ENCODE results near the gene WDFY2. TPM values are rescaled to one million over a fixed set of nuclear protein-coding genes. Genes with fewer than 3 reads are reported as not detected.
"Not testable (repeated sequence)": the region's sequence is repeated elsewhere in the genome, so short reads cannot be mapped to it uniquely, and the experiment has no call there.

WDFY2 gene
- 10 to 100 TPM in 1 of 6 donors, 1 to 10 TPM in 5; 7.6 to 13.6 (median 8.0) TPM for polyA plus RNA-seq (ENCODE audit: low read depth in 6 of 6)

GRCh38 chr13:51583875-51584730, at the start of gene WDFY2:
WDFY2 (plus strand) TSS chr13:51584462; CDS start chr13:51584688, 226 bp downstream.
- peaks cover 0 to 2% of the 10 kb centered on the region in 2 donors for H3K36me3 Mint-ChIP-seq
- peak within 1 kb of the TSS; percentile 91 to 100 (median 100) for H3K4me3 Mint-ChIP-seq
- peak within 1 kb of the TSS; percentile 91 to 100 (median 99) for H3K27ac Mint-ChIP-seq
- no peaks in the 10 kb centered on the region for H3K27me3 Mint-ChIP-seq
- peaks cover 31 to 39% (median 32%) of the 10 kb centered on the region in 3 donors for H3K4me1 Mint-ChIP-seq
- DNase-seq (peak; percentile 99), ATAC-seq (ENCODE audit: low read depth in 2 of 2) (peak; percentile 71 to 72)
- H3K9me3 Mint-ChIP-seq, result no peaks in the 10 kb centered on the region

DNA sequence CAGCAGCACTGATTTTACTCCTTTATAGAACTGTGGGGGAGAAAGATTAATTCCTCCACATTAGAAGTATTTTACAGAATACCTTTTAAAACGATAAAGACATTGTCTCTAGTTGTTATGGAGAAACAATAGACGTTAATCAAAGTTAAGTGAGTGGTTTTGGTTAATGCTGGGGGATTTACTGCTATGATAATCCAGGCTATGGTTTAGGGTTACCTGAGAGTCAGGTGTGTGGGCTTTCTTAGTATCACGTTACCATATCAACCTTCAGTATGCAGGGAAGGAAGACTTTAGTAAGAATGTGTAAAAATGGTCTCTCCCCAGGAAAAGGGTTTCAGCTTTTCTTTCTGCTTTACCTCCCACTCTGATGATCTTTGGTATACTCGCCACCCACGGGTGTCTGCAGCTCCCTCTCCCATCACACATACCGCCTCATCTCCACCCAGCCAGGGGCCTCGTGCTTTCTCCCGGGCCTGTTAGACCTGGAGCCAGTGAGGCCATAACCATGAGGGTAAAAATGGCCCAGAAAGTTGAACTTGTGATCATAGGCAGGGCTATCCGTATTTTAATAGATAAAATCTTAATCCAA, 45.6 kb upstream of the WDFY2 start:
- Mint-ChIP-seq H3K4me3 (no peak overlapping the region), H3K36me3 (no peaks in the 10 kb centered on the region), H3K4me1 (peaks cover 9 to 16% (median 12%) of the 10 kb centered on the region in 3 donors), H3K9me3 (no peaks in the 10 kb centered on the region), H3K27me3 (peaks cover 0 to 7% (median 0%) of the 10 kb centered on the region in 3 donors), H3K27ac (no peak overlapping the region)
- DNase-seq (no peak), ATAC-seq (ENCODE audit: low read depth in 2 of 2) (no peak)

DNA sequence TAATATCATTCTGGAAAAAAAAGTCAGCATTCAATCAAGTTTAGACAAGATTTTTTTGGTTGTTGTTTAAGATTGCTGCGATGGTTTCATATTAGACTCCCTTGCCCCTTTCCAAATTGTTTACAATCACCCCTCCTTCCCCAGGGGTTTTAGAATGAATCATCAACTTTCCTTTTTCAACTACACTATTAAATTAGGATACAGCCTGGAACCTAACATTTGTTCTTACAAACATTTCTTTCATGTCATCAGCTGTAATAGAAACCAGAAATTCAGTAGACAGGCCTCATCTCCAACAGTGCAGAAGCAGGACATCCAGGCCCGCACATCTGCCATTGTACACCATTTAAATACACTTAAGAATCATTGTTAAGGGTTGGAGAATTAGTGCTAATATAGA, 44.4 kb upstream of the WDFY2 start:
- Mint-ChIP-seq H3K4me1 (peaks cover 0 to 5% (median under 1%) of the 10 kb centered on the region in 3 donors), H3K36me3 (no peaks in the 10 kb centered on the region), H3K27me3 (peaks cover 0 to 7% (median 0%) of the 10 kb centered on the region in 3 donors), H3K9me3 (no peaks in the 10 kb centered on the region), H3K27ac (no peak overlapping the region), H3K4me3 (no peak overlapping the region)
- ATAC-seq (ENCODE audit: low read depth in 2 of 2) (no peak), DNase-seq (no peak)

DNA sequence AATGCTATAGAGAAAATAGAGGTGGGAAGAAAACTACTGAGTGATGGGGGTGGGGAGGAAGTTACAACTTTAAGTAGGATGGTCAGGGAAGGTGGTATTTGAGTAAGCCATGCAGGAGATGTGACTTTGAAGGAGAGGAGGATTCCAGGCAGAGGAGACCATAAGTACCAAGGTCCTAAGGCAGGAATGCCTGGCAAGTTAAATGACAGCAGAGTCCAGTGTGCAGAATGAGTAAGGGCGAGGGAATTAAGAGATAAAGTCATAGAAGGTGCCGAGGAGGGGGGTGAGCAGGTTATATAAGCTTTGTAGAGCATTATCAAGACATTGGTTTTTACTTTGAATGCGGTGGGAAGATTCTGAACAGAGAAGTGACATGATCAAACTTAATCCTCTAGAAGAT, 43.2 kb upstream of the WDFY2 start:
- H3K27ac Mint-ChIP-seq, result peak overlapping the region in 2 of 6 donors; percentile 1 to 41
- no peaks in the 10 kb centered on the region for H3K36me3 Mint-ChIP-seq
- peaks cover 0 to 7% (median 0%) of the 10 kb centered on the region in 3 donors for H3K27me3 Mint-ChIP-seq
- no peak overlapping the region for H3K4me3 Mint-ChIP-seq
- DNase-seq (no peak), ATAC-seq (ENCODE audit: low read depth in 2 of 2) (no peak)
- peaks cover 0 to 3% (median 0%) of the 10 kb centered on the region in 7 donors for H3K9me3 Mint-ChIP-seq
- H3K4me1 Mint-ChIP-seq, result peaks cover 0 to 5% (median 0%) of the 10 kb centered on the region in 3 donors

DNA sequence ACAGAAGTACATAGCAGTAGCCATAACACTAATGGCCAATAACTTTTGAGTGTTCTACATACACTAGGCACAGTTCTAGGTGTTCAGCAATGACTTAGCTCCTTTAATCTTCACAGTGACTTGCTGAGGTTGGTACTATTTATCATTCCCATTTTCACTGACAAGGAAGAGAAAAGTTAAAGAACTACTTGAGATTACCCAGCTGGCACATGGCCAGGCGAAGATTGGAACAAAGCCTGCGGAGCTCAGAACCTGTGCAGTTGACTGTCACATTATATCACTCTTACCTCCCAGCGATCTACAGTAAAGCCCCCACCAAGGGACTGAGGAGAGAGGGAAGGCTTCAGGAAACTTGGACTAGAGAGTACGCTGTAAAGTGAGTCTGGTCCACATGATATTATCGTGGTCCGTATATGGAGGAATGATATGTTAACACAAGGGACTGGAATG, 42.4 kb upstream of the WDFY2 start:
- Mint-ChIP-seq H3K27ac (no peak overlapping the region), H3K4me3 (no peak overlapping the region), H3K4me1 (peaks cover 0 to 5% (median 0%) of the 10 kb centered on the region in 3 donors), H3K27me3 (peaks cover 0 to 7% (median 0%) of the 10 kb centered on the region in 3 donors), H3K9me3 (peaks cover 0 to 3% (median 0%) of the 10 kb centered on the region in 7 donors), H3K36me3 (no peaks in the 10 kb centered on the region)
- ATAC-seq (ENCODE audit: low read depth in 2 of 2) (no peak), DNase-seq (no peak)

DNA sequence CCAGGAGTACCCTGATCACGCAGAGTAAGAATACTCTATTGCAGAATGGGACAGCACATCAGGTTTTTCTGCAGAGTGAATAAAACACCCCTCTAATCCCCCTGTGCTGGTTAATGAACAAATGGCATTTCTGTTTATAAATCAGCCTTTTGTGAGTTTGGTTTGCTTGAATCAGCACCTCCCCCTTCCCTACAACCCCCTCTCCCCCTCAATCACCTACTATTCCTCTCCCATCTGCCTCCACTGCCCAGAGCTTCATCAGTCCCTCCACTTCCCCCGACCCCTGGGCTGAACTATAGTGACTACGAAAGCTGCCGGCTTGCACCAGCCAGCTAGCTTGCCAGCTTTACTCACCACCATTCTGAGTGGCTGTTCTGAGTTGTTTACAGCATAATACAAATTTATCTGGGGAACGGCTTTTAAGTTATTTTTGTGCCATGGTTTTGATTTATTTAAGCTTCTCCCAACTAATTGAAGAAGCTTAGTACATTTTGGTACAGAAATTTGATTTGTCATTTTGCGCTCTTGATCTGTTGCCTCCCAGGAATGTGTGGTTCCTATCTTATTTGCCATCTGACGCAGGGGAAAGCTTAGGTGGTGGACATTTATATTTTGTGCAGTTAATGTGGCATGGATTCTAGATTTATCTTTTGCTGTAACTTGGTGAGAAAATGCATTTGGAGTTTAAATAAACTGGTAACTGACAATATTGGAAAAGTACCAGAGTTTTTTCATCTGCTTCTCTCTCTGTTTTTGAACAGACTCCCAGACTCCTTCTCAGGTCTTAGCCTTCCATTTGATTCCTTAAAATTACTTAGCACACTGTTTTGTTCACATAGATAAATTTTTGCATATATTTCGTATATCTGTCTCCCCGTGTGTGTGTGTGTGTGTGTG, 41.7 kb upstream of the WDFY2 start:
- Mint-ChIP-seq H3K4me3 (no peak overlapping the region), H3K4me1 (peaks cover 0 to 5% (median 0%) of the 10 kb centered on the region in 3 donors), H3K36me3 (no peaks in the 10 kb centered on the region), H3K9me3 (peaks cover 0 to 3% (median 0%) of the 10 kb centered on the region in 7 donors), H3K27ac (peak overlapping the region in 1 of 6 donors; percentile 73), H3K27me3 (peaks cover 0 to 7% (median 0%) of the 10 kb centered on the region in 3 donors)
- DNase-seq, result no peak
- ATAC-seq (ENCODE audit: low read depth in 2 of 2), result no peak

- H3K36me3 Mint-ChIP-seq; H3K4me3 Mint-ChIP-seq; DNase-seq; ATAC-seq (ENCODE audit: low read depth in 2 of 2); H3K27me3 Mint-ChIP-seq; H3K9me3 Mint-ChIP-seq; H3K27ac Mint-ChIP-seq; H3K4me1 Mint-ChIP-seq: not testable (repeated sequence)
Measured at GRCh38 chr13:51545446-51545845, 38.8 kb upstream of the WDFY2 start.

- Mint-ChIP-seq H3K9me3 (peaks cover 0 to 3% (median 0%) of the 10 kb centered on the region in 7 donors), H3K27ac (no peak overlapping the region), H3K36me3 (no peaks in the 10 kb centered on the region), H3K4me3 (no peak overlapping the region), H3K4me1 (peaks cover 7 to 13% (median 9%) of the 10 kb centered on the region in 3 donors), H3K27me3 (peaks cover 0 to 4% (median 0%) of the 10 kb centered on the region in 3 donors)
- DNase-seq, result no peak
- no peak for ATAC-seq (ENCODE audit: low read depth in 2 of 2)
Measured at GRCh38 chr13:51547425-51548176, 36.7 kb upstream of the WDFY2 start.

DNA sequence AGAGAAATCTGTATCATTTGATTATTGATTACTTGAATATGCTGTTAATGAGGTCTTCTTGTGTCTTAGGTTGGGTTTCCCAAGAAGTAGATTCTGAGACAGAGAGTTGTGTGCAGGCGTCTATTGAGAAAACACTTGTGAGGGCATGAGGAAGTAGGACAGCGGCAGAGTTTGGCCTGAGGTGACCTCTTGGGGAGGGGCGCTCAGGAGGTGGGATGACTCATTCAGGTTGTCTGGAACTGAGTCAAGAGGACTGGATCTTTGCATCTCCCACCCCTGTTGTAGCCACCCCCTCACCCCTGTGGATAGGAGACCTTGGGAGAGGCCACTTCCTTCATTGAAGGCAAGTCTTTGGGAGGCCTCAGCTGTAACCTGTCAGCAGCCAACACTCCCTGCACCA, 35.2 kb upstream of the WDFY2 start:
- Mint-ChIP-seq H3K9me3 (peaks cover 0 to 3% (median 0%) of the 10 kb centered on the region in 7 donors), H3K27ac (no peak overlapping the region), H3K36me3 (no peaks in the 10 kb centered on the region), H3K4me3 (no peak overlapping the region), H3K27me3 (no peaks in the 10 kb centered on the region), H3K4me1 (peaks cover 7 to 9% (median 9%) of the 10 kb centered on the region in 3 donors)
- DNase-seq (no peak), ATAC-seq (ENCODE audit: low read depth in 2 of 2) (no peak)

- Mint-ChIP-seq H3K9me3 (peaks cover 0 to 3% (median 0%) of the 10 kb centered on the region in 7 donors), H3K27ac (no peak overlapping the region), H3K4me1 (peaks cover 7 to 9% (median 9%) of the 10 kb centered on the region in 3 donors), H3K27me3 (no peaks in the 10 kb centered on the region), H3K36me3 (no peaks in the 10 kb centered on the region), H3K4me3 (no peak overlapping the region)
- no peak for DNase-seq
- ATAC-seq (ENCODE audit: low read depth in 2 of 2), result no peak
Measured at GRCh38 chr13:51549593-51549992, 34.7 kb upstream of the WDFY2 start.

DNA sequence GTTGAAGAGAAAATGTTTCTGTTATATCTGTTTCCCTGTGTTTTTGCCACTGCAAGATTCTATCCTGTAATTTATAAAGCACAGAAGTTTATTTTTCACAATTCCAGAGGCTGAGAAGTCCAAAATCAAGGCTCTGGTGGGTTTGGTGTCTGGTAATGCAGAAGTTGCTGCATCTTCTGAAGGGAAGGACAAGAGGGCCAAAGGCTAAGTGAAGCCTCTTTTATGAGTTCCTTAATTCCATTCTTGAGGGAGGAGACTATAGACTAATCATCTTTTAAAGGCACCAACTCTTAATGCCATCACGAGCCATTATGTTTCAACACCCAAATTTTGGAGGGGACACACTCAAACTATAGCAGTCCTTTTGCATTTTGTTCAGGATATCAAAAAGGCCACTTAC, 34.1 kb upstream of the WDFY2 start:
- H3K4me1 Mint-ChIP-seq, result peaks cover 7 to 9% (median 9%) of the 10 kb centered on the region in 3 donors

DNA sequence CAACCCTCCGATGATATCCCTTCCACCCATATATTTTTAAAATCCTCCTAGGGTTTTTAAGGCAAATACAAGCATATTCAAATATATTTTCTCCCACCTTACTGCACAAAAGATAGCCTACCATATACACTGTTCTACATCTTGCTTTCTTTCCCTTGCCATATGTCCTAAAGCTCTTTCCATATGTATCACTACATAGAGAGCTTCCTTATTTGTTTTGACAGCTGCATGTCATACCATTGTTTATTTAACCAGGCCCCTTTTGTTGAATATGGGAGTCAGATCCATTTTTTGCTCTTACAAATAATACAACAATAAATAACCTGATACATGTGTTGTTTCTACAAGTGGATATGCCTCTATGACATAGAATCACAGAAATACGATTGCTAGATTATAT, 32.8 kb upstream of the WDFY2 start:
- Mint-ChIP-seq H3K4me3 (no peak overlapping the region), H3K27me3 (peaks cover 0 to 8% (median 3%) of the 10 kb centered on the region in 3 donors), H3K4me1 (peaks cover 7 to 9% (median 9%) of the 10 kb centered on the region in 3 donors), H3K36me3 (no peaks in the 10 kb centered on the region), H3K27ac (no peak overlapping the region), H3K9me3 (peaks cover 0 to 5% (median 0%) of the 10 kb centered on the region in 7 donors)
- ATAC-seq (ENCODE audit: low read depth in 2 of 2), result no peak
- DNase-seq, result no peak

More for the DNA sequence above, 34.1 kb upstream of the WDFY2 start:
- Mint-ChIP-seq H3K27me3 (peaks cover 0 to 2% (median 0%) of the 10 kb centered on the region in 3 donors), H3K36me3 (no peaks in the 10 kb centered on the region), H3K27ac (no peak overlapping the region), H3K4me3 (no peak overlapping the region), H3K9me3 (peaks cover 0 to 3% (median 0%) of the 10 kb centered on the region in 7 donors)
- DNase-seq, result no peak
- ATAC-seq (ENCODE audit: low read depth in 2 of 2), result no peak
